HCT116 (cell line): ENCODE data around the gene CHRNA4. TPM values are rescaled to one million over a fixed set of nuclear protein-coding genes. Genes with fewer than 3 reads are reported as not detected.

Source experiments
- ATAC-seq: fragments of 200-7000 bp; cut with Tn5 transposase; 2 replicates; pipeline ENCODE4 v1.9.1; 2020; ENCODE audit warnings: mild to moderate bottlenecking, moderate library complexity
- BruUV-seq: library from RNA; stranded (reverse); fragments of 400-500 nt; replicated peaks from 2 replicates; lab custom pipeline; 2021; lab: Mats Ljungman, UMichigan
- CTCF ChIA-PET: fragments of 300-600 bp; sonication (Branson Sonifier 250); formaldehyde crosslinking; loops from one replicate; lab custom pipeline; 2021; ENCODE audit warnings: antibody characterized with exemption; lab: Charles Lee
- POLR2A ChIA-PET: fragments of 300-600, 350-600 bp; sonication (Branson Sonifier 250); formaldehyde crosslinking; loops from one replicate; lab custom pipeline; 2021; ENCODE audit warnings: antibody characterized with exemption; lab: Charles Lee
- RAD21 ChIA-PET, 2 experiments: fragments of 300-600 bp; sonication (Branson Sonifier 250); formaldehyde crosslinking; loops; one replicate each; lab custom pipeline; 2023; ENCODE audit warnings: low total read pairs in 2 of 2; ENCODE audit not compliant: uncharacterized antibody in 2 of 2, unreplicated experiment in 2 of 2, low non-redundant PET in 1 of 2; lab: Charles Lee
- DNase-seq: peaks from one replicate; pipeline ENCODE4 v3.0.0-alpha.2; 2010; ENCODE audit warnings: low read depth, low spot score
- H2AFZ ChIP-seq: fragments of 200-600 bp; shearing (Covaris generic), sonication (generic); 2 replicates; pipeline ENCODE4 v1.6.1; 2017; ENCODE audit warnings: low read depth, mixed run types, mixed read lengths, antibody characterized with exemption, low read length; ENCODE audit not compliant: poor library complexity, severe bottlenecking
- H3K27ac ChIP-seq: 2 replicates; pipeline ENCODE4 v1.5.1; 2012; ENCODE audit warnings: low read depth, low read length
- H3K27me3 ChIP-seq: fragments of 200-600 bp; sonication (generic); 2 replicates; pipeline ENCODE4 v1.6.1; 2016; ENCODE audit warnings: mixed run types, low read length, mixed read lengths; ENCODE audit not compliant: insufficient read depth
- H3K36me3 ChIP-seq, 2 experiments: fragments of 200-500 bp in 1 of 2; fragments of 200-600 bp in 1 of 2; sonication (Bioruptor generic) in 1 of 2; sonication (generic) in 1 of 2; 2 replicates each; pipeline versions ENCODE4 v1.5.1 to v1.6.1; 2014 to 2016; ENCODE audit warnings: low read length in 2 of 2, inconsistent platforms in 1 of 2, mixed read lengths in 1 of 2, mixed run types in 1 of 2; ENCODE audit not compliant: insufficient read depth in 2 of 2, control insufficient read depth in 1 of 2
- H3K4me1 ChIP-seq, 2 experiments: fragments of 200-600 bp in 1 of 2; sonication (generic) in 1 of 2; 2 replicates each; pipeline versions ENCODE4 v1.5.1 to v1.6.1; 2012 to 2017; ENCODE audit warnings: low read length in 2 of 2, inconsistent platforms in 1 of 2, mild to moderate bottlenecking in 1 of 2, mixed read lengths in 1 of 2, mixed run types in 1 of 2, moderate library complexity in 1 of 2; ENCODE audit not compliant: insufficient read depth in 2 of 2, control insufficient read depth in 1 of 2
- H3K4me2 ChIP-seq: fragments of 200-600 bp; sonication (generic); 2 replicates; pipeline ENCODE4 v1.6.1; 2017; ENCODE audit warnings: mixed run types, low read length, mixed read lengths
- H3K4me3 ChIP-seq, 2 experiments: fragments of 200-600 bp in 1 of 2; sonication (generic) in 1 of 2; replicated peaks in 1 of 2; 2 replicates each; pipeline ENCODE4 v1.5.1; 2011 to 2016; ENCODE audit warnings: low read length in 2 of 2, control low read depth in 1 of 2, low read depth in 1 of 2, mild to moderate bottlenecking in 1 of 2, mixed read lengths in 1 of 2, mixed run types in 1 of 2
- H3K79me2 ChIP-seq: fragments of 200-600 bp; sonication (generic); 2 replicates; pipeline ENCODE4 v1.6.1; 2017; ENCODE audit warnings: mild to moderate bottlenecking, mixed run types, low read length, moderate library complexity, mixed read lengths; ENCODE audit not compliant: insufficient read depth
- H3K9ac ChIP-seq: fragments of 200-600 bp; sonication (generic); 2 replicates; pipeline ENCODE4 v1.6.1; 2016; ENCODE audit warnings: low read length, mixed read lengths
- H3K9me2 ChIP-seq: fragments of 200-600 bp; sonication (generic), shearing (Covaris generic); 2 replicates; pipeline ENCODE4 v1.6.1; 2017; ENCODE audit warnings: mixed run types, mild to moderate bottlenecking, moderate library complexity; ENCODE audit not compliant: insufficient read depth
- H3K9me3 ChIP-seq, 2 experiments: fragments of 200-500 bp in 1 of 2; fragments of 200-600 bp in 1 of 2; sonication (Bioruptor generic) in 1 of 2; sonication (generic) in 1 of 2; 2 replicates each; pipeline ENCODE4 v1.6.1; 2014 to 2017; ENCODE audit warnings: low read length in 2 of 2, mixed read lengths in 2 of 2, inconsistent platforms in 1 of 2, low read depth in 1 of 2, mild to moderate bottlenecking in 1 of 2, mixed run types in 1 of 2, moderate library complexity in 1 of 2; ENCODE audit not compliant: control insufficient read depth in 1 of 2, insufficient read depth in 1 of 2
- H4K20me1 ChIP-seq: fragments of 200-600 bp; sonication (generic), shearing (Covaris generic); 2 replicates; pipeline ENCODE4 v1.6.1; 2017; ENCODE audit warnings: mixed run types, mild to moderate bottlenecking, moderate library complexity; ENCODE audit not compliant: insufficient read depth
- CBX3 ChIP-seq: IDR thresholded peaks from 2 replicates; pipeline ENCODE4 v1.6.1; 2012; ENCODE audit warnings: low read depth
- EGR1 ChIP-seq: IDR thresholded peaks from 2 replicates; pipeline ENCODE4 v1.6.1; 2012; ENCODE audit warnings: low read depth
- ELF1 ChIP-seq: IDR thresholded peaks from 2 replicates; pipeline ENCODE4 v1.6.1; 2012; ENCODE audit warnings: low read depth, borderline replicate concordance
- EZH2 ChIP-seq: fragments of 200-600 bp; sonication (generic); IDR thresholded peaks from 2 replicates; pipeline ENCODE4 v1.6.1; 2017; ENCODE audit warnings: antibody characterized with exemption, mixed run types
- EZH2phosphoT487 ChIP-seq: fragments of 200-600 bp; IDR thresholded peaks from 2 replicates; pipeline ENCODE4 v1.6.1; 2018; ENCODE audit warnings: antibody characterized with exemption, borderline replicate concordance
- FOSL1 ChIP-seq: IDR thresholded peaks from 2 replicates; pipeline ENCODE4 v1.6.1; 2012; ENCODE audit warnings: low read depth
- JUND ChIP-seq: IDR thresholded peaks from 2 replicates; pipeline ENCODE4 v1.6.1; 2012
- POLR2A ChIP-seq: IDR thresholded peaks from 2 replicates; pipeline ENCODE4 v1.7.0; 2011; ENCODE audit warnings: borderline replicate concordance; ENCODE audit not compliant: insufficient read depth, insufficient read length; ENCODE audit errors: extremely low read depth
- POLR2AphosphoS5 ChIP-seq: IDR thresholded peaks from 2 replicates; pipeline ENCODE4 v1.6.1; 2011; ENCODE audit warnings: mild to moderate bottlenecking, low read depth, low read length, moderate library complexity
- RAD21 ChIP-seq: IDR thresholded peaks from 2 replicates; pipeline ENCODE4 v1.6.1; 2012; ENCODE audit warnings: low read depth, mild to moderate bottlenecking
- SIN3A ChIP-seq: IDR thresholded peaks from 2 replicates; pipeline ENCODE4 v1.6.1; 2012; ENCODE audit warnings: low read depth
- SP1 ChIP-seq: IDR thresholded peaks from 2 replicates; pipeline ENCODE4 v1.6.1; 2012; ENCODE audit warnings: low read depth
- TCF7L2 ChIP-seq: IDR thresholded peaks from 2 replicates; pipeline ENCODE4 v1.7.0; 2011; ENCODE audit warnings: borderline replicate concordance, inconsistent platforms; ENCODE audit not compliant: insufficient read depth, insufficient read length; ENCODE audit errors: extremely low read depth
- YY1 ChIP-seq: IDR thresholded peaks from 2 replicates; pipeline ENCODE4 v1.6.1; 2011; ENCODE audit warnings: low read length, low read depth, moderate library complexity, mild to moderate bottlenecking; ENCODE audit not compliant: insufficient replicate concordance; ENCODE audit errors: extremely low read depth
- ZFX ChIP-seq: fragments of 450-650 bp; IDR thresholded peaks from 2 replicates; pipeline ENCODE4 v1.6.1; 2017
- ZNF274 ChIP-seq: fragments of 200-500 bp; sonication (Bioruptor generic); IDR thresholded peaks from 2 replicates; pipeline ENCODE4 v1.6.1; 2014; ENCODE audit warnings: mild to moderate bottlenecking, low read depth, low read length, inconsistent platforms
- intact Hi-C: fragments of 100-400 bp; cut with micrococcal nuclease; formaldehyde crosslinking; loops from 2 replicates; pipeline ENCODE4 v1.10.0; 2022
- total RNA-seq: library from RNA; stranded (reverse); gene quantifications from one replicate; pipeline ENCODE4 v1.2.1, GENCODE V29; 2021; ENCODE audit not compliant: unreplicated experiment
- TF ChIP-seq, protein P1 (sequence below): IDR thresholded peaks from 2 replicates; pipeline ENCODE4 v1.6.1; 2012; ENCODE audit warnings: low read depth
- TF ChIP-seq, protein P2 (sequence below), 3 experiments: fragments of 200-600 bp in 1 of 3; sonication (generic) in 1 of 3; IDR thresholded peaks in 2 of 3; conservative IDR thresholded peaks in 1 of 3; 2 replicates each; pipeline ENCODE4 v1.5.1; 2012 to 2017; ENCODE audit warnings: low read depth in 2 of 3, low read length in 2 of 3, antibody characterized with exemption in 1 of 3, borderline replicate concordance in 1 of 3, control low read depth in 1 of 3, mild to moderate bottlenecking in 1 of 3, mixed read lengths in 1 of 3, mixed run types in 1 of 3, moderate library complexity in 1 of 3; ENCODE audit not compliant: insufficient read depth in 1 of 3
- TF ChIP-seq, protein P3 (sequence below): IDR thresholded peaks from 2 replicates; pipeline ENCODE4 v1.6.1; 2012

CHRNA4 gene
- total RNA-seq, 1 experiment from 2014 or later = not detected

DNA sequence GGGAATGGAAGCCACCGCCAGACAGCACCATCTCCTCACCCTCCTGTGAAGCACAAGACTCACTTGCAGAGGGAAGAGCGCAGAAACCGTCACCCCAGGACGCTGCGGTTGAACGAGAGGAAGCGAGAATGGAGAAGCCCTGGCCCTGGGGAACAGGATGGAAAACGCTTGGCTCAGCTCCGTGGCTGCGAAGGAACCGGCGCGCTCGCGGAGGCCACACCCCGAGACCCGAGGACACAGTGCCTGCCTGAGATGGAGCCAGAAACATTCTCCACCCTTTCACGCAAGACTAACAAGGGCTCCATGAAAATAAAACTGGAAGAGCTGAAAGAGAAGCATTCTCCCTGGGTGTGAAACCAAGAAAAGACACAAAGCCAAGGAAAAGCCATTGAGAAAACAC lies 25.3 kb upstream of the CHRNA4 start:
- DNase-seq (no peak), ATAC-seq (no peak)
- Histone ChIP-seq H3K27me3 (no peaks in the 10 kb centered on the region), H3K9ac (no peak overlapping the region), H4K20me1 (no peaks in the 10 kb centered on the region), H3K9me3 (peaks cover 14 to 33% of the 10 kb centered on the region in 2 experiments; a peak in 2 of 4 replicates), H2AFZ (no peak overlapping the region), H3K27ac (no peak overlapping the region), H3K4me2 (no peak overlapping the region), H3K79me2 (no peaks in the 10 kb centered on the region), H3K4me1 (no peaks in the 10 kb centered on the region), H3K36me3 (no peaks in the 10 kb centered on the region), H3K9me2 (no peaks in the 10 kb centered on the region), H3K4me3 (no peak overlapping the region)
- TF ChIP-seq, protein P1, sequence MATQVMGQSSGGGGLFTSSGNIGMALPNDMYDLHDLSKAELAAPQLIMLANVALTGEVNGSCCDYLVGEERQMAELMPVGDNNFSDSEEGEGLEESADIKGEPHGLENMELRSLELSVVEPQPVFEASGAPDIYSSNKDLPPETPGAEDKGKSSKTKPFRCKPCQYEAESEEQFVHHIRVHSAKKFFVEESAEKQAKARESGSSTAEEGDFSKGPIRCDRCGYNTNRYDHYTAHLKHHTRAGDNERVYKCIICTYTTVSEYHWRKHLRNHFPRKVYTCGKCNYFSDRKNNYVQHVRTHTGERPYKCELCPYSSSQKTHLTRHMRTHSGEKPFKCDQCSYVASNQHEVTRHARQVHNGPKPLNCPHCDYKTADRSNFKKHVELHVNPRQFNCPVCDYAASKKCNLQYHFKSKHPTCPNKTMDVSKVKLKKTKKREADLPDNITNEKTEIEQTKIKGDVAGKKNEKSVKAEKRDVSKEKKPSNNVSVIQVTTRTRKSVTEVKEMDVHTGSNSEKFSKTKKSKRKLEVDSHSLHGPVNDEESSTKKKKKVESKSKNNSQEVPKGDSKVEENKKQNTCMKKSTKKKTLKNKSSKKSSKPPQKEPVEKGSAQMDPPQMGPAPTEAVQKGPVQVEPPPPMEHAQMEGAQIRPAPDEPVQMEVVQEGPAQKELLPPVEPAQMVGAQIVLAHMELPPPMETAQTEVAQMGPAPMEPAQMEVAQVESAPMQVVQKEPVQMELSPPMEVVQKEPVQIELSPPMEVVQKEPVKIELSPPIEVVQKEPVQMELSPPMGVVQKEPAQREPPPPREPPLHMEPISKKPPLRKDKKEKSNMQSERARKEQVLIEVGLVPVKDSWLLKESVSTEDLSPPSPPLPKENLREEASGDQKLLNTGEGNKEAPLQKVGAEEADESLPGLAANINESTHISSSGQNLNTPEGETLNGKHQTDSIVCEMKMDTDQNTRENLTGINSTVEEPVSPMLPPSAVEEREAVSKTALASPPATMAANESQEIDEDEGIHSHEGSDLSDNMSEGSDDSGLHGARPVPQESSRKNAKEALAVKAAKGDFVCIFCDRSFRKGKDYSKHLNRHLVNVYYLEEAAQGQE = no peak
- TF ChIP-seq FOSL1 (no peak), CBX3 (no peak), ELF1 (no peak), RAD21 (no peak), JUND (no peak), YY1 (no peak), EZH2phosphoT487 (no peak), SP1 (no peak), SIN3A (no peak), TCF7L2 (no peak), EGR1 (no peak), POLR2AphosphoS5 (no peak), ZNF274 (no peak), POLR2A (no peak), EZH2 (no peak), ZFX (no peak)
- TF ChIP-seq, protein P2, sequence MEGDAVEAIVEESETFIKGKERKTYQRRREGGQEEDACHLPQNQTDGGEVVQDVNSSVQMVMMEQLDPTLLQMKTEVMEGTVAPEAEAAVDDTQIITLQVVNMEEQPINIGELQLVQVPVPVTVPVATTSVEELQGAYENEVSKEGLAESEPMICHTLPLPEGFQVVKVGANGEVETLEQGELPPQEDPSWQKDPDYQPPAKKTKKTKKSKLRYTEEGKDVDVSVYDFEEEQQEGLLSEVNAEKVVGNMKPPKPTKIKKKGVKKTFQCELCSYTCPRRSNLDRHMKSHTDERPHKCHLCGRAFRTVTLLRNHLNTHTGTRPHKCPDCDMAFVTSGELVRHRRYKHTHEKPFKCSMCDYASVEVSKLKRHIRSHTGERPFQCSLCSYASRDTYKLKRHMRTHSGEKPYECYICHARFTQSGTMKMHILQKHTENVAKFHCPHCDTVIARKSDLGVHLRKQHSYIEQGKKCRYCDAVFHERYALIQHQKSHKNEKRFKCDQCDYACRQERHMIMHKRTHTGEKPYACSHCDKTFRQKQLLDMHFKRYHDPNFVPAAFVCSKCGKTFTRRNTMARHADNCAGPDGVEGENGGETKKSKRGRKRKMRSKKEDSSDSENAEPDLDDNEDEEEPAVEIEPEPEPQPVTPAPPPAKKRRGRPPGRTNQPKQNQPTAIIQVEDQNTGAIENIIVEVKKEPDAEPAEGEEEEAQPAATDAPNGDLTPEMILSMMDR (IDR thresholded peaks at IDR 0.05 in 2 of 3, conservative IDR thresholded peaks at IDR 0.05 in 1 of 3; ENCODE audit: borderline replicate concordance in 1 of 3, insufficient read depth in 1 of 3, low read depth in 2 of 3, low read length in 2 of 3) = no peak
- TF ChIP-seq, protein P3, sequence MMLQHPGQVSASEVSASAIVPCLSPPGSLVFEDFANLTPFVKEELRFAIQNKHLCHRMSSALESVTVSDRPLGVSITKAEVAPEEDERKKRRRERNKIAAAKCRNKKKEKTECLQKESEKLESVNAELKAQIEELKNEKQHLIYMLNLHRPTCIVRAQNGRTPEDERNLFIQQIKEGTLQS = no peak
- intact Hi-C loops = no loop called here
- ChIA-PET POLR2A (no interaction called here), RAD21 (no interaction called here), CTCF (no interaction called here)
- no TSS peak for BruUV-seq
